Suprapubic skin (tissue), 4 donors: ENCODE data around the gene KTI12.

Experiments used
- CTCF ChIP-seq, 2 donors: fragments of 200-600 bp in 1 of 2; fragments of 450-650 bp in 1 of 2; sonication (generic) in 1 of 2; IDR thresholded peaks; one replicate each; pipeline ENCODE4 v1.5.1; 2016 to 2019; ENCODE audit warnings: antibody characterized with exemption in 2 of 2, mild to moderate bottlenecking in 1 of 2, moderate library complexity in 1 of 2
- POLR2A ChIP-seq, 2 donors: fragments of 450-650 bp; IDR thresholded peaks; one replicate each; pipeline ENCODE4 v1.6.1; 2017; ENCODE audit warnings: antibody characterized with exemption in 2 of 2, mild to moderate bottlenecking in 2 of 2, moderate library complexity in 2 of 2
- POLR2AphosphoS5 ChIP-seq, 3 donors: sonication (generic); formaldehyde crosslinking; IDR thresholded peaks; one replicate each; pipeline ENCODE4 v1.6.1; 2017; ENCODE audit warnings: antibody characterized with exemption in 3 of 3

- no peak for TF ChIP-seq CTCF (IDR thresholded peaks at IDR 0.05)
- TF ChIP-seq POLR2AphosphoS5 (IDR thresholded peaks at IDR 0.05), result no peak
- no peak for TF ChIP-seq POLR2A (IDR thresholded peaks at IDR 0.05)
Observed at GRCh38 chr1:52007215-52008002, 26.2 kb downstream of the KTI12 start.
